ENCODE measurements around the gene LSM8. TPM values are rescaled to one million over a fixed set of nuclear protein-coding genes. Genes with fewer than 3 reads are reported as not detected.
"Not testable (repeated sequence)": the region's sequence is repeated elsewhere in the genome, so short reads cannot be mapped to it uniquely, and the experiment has no call there.

LSM8 gene
- polyA plus RNA-seq (2013, experiment 1 of 4), result 60.1 TPM
- 60.5 TPM for polyA plus RNA-seq (2013, experiment 2 of 4)
- polyA plus RNA-seq (2013, experiment 3 of 4), result 44.6 TPM
- polyA plus RNA-seq (2013, experiment 4 of 4), result 49.8 TPM

DNA sequence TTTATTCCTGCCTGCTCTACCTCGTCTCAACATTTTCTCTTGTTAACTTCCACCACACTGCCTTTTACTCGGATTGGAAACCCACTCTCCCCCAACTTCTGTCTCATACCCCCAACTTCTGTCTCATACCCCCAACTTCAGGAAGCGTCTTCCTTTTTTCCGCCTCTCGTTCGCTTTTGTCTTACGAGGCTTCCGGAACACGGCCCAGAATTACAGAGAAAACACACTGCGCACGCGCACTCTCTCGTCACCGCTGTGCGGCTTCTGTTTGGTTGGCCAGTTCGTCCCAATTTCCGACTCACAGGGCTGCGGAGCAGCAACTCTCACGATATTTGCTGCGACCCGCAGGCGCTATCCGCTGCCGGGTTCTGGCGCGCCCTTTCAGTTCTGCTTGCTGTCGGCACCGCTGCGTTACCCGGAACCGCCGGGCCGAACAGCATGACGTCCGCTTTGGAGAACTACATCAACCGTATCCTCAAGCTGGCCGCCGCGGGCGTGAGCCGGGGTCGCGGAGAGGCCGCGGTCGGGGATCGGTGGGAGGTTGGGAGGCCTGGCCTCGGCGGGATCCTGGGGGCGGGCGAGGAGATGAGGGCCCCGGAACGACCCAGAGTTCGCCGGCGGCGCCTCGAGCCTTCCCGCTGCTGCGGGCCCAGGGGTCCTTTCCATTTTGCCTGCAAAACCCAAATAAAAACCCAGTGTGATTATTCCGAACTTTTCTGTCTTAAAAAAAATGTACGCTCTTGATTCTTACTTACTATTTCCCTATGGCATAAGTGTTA is at the start of gene LSM8:
TSS of gene LSM8 (plus strand) at position 379 of the 779 bp plus-strand sequence. CDS start at position 439, 60 bp downstream.
- no peaks in the 10 kb centered on the region for H3K9me3 ChIP-seq (ENCODE audit: control insufficient read depth, low read length)

DNA sequence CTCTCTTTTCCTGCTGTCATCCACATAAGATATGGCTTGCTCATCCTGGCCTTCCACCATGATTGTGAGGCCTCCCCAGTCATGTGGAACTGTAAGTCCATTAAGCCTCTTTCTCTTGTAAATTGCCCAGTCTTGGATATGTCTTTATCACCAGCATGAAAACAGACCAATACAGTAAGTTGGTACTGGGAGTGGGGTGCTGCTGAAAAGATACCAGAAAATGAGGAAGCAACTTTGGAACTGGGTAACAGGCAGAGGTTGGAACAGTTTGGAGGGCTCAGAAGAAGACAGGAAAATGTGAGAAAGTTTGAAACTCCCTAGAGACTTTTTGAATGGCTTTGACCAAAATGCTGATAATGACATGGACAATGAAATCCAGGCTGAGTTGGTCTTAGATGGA is 49.5 kb upstream of the LSM8 start:
- not testable (repeated sequence) for H3K27me3 ChIP-seq (ENCODE audit: control insufficient read depth, insufficient read depth, low read length, poor library complexity, severe bottlenecking); H3K27ac ChIP-seq (ENCODE audit: insufficient read depth, low read depth, low read length, poor library complexity, severe bottlenecking); H3K4me3 ChIP-seq (ENCODE audit: insufficient read depth, low read depth, low read length); H3K4me1 ChIP-seq (ENCODE audit: control insufficient read depth, insufficient read depth, low read length); H3K36me3 ChIP-seq (ENCODE audit: control insufficient read depth, insufficient read depth, low read length); H3K9me3 ChIP-seq (ENCODE audit: control insufficient read depth, low read length)

More for the DNA sequence above, at the start of gene LSM8:
- H3K36me3 ChIP-seq (ENCODE audit: control insufficient read depth, insufficient read depth, low read length), result peaks cover 11% of the 10 kb centered on the region
- H3K27me3 ChIP-seq (ENCODE audit: control insufficient read depth, insufficient read depth, low read length, poor library complexity, severe bottlenecking), result no peaks in the 10 kb centered on the region
- peak within 1 kb of the TSS; percentile 85 for H3K4me3 ChIP-seq (ENCODE audit: insufficient read depth, low read depth, low read length)
- 1% methylated on average over 62 of the region's 62 CpGs for WGBS, 2 experiments
- H3K27ac ChIP-seq (ENCODE audit: insufficient read depth, low read depth, low read length, poor library complexity, severe bottlenecking), result peak within 1 kb of the TSS; percentile 67
- H3K4me1 ChIP-seq (ENCODE audit: control insufficient read depth, insufficient read depth, low read length), result no peaks in the 10 kb centered on the region

DNA sequence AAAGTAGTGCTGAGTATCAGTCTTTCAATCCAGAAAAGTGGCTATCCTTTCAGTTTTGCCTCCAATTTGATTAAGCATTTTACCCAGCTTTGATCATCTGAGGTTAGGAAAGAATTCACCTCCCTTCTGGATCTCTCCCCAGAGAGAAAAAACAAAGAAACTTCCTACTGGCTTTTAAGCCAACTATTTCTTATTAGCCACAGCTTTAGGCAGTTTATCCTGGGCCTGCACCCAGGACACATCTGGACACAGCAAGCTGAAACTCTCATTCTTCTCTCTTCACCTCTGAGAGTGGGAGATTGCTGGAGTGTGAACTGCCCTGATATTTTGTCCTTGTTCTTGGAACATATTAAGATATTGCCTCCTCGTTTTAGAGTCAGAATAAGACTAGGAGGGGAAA is 43.5 kb upstream of the LSM8 start:
- H3K27me3 ChIP-seq (ENCODE audit: control insufficient read depth, insufficient read depth, low read length, poor library complexity, severe bottlenecking), result no peaks in the 10 kb centered on the region
- H3K36me3 ChIP-seq (ENCODE audit: control insufficient read depth, insufficient read depth, low read length), result no peaks in the 10 kb centered on the region
- no peaks in the 10 kb centered on the region for H3K9me3 ChIP-seq (ENCODE audit: control insufficient read depth, low read length)
- 92% methylated on average over 1 of the region's 1 CpG; no CpG with 5 or more reads in 1 of the 2 experiments for WGBS, 2 experiments
- no peak overlapping the region for H3K4me3 ChIP-seq (ENCODE audit: insufficient read depth, low read depth, low read length)
- no peak overlapping the region for H3K27ac ChIP-seq (ENCODE audit: insufficient read depth, low read depth, low read length, poor library complexity, severe bottlenecking)
- no peaks in the 10 kb centered on the region for H3K4me1 ChIP-seq (ENCODE audit: control insufficient read depth, insufficient read depth, low read length)

DNA sequence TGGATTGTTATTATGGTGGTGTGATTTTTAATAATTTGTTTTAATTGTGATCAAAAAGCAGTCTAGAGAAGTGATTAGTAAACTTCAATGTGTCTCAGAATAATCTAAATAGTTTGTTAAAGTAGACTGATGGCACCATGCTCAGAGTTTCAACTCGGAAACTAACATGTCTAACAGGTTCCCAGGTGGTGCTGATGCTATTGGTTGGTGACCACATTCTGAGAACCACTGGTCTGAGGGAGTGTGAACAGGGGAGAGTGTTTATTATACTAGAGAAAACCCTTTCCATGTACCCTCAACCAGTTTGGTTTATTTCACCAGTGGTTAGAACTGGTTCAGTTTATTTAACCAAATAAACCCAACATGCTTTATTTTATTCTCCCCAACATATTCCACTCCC is 42.0 kb upstream of the LSM8 start:
- Histone ChIP-seq H3K27ac (ENCODE audit: insufficient read depth, low read depth, low read length, poor library complexity, severe bottlenecking) (no peak overlapping the region), H3K27me3 (ENCODE audit: control insufficient read depth, insufficient read depth, low read length, poor library complexity, severe bottlenecking) (no peaks in the 10 kb centered on the region), H3K36me3 (ENCODE audit: control insufficient read depth, insufficient read depth, low read length) (no peaks in the 10 kb centered on the region), H3K9me3 (ENCODE audit: control insufficient read depth, low read length) (no peaks in the 10 kb centered on the region), H3K4me1 (ENCODE audit: control insufficient read depth, insufficient read depth, low read length) (no peaks in the 10 kb centered on the region), H3K4me3 (ENCODE audit: insufficient read depth, low read depth, low read length) (no peak overlapping the region)
- WGBS, 2 experiments, result 89 to 96% methylated on average over 1 of the region's 1 CpG

DNA sequence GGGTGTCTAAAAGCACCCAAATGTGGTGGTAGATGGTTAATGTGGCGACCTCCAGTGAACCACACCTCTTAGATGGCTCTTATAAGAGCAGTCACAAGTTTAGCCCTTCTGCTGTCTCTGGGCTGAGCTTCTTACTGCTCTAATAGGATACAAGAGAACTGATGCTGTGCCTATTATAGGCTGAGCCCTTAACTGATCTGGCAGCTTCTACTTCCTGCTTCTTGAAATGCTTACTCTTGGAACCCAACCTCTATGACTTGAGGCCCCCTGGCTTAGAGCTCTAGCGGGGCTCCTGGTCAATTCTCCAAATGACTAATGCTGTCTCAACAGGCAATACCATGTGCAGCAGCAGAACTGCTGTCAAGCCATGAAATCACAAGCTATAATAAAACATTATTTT is 35.0 kb upstream of the LSM8 start:
- H3K27me3 ChIP-seq (ENCODE audit: control insufficient read depth, insufficient read depth, low read length, poor library complexity, severe bottlenecking), result no peaks in the 10 kb centered on the region
- 92 to 96% methylated on average over 2 of the region's 2 CpGs for WGBS, 2 experiments
- H3K36me3 ChIP-seq (ENCODE audit: control insufficient read depth, insufficient read depth, low read length), result no peaks in the 10 kb centered on the region
- no peak overlapping the region for H3K27ac ChIP-seq (ENCODE audit: insufficient read depth, low read depth, low read length, poor library complexity, severe bottlenecking)
- no peaks in the 10 kb centered on the region for H3K4me1 ChIP-seq (ENCODE audit: control insufficient read depth, insufficient read depth, low read length)
- H3K4me3 ChIP-seq (ENCODE audit: insufficient read depth, low read depth, low read length), result no peak overlapping the region
- H3K9me3 ChIP-seq (ENCODE audit: control insufficient read depth, low read length), result no peaks in the 10 kb centered on the region

DNA sequence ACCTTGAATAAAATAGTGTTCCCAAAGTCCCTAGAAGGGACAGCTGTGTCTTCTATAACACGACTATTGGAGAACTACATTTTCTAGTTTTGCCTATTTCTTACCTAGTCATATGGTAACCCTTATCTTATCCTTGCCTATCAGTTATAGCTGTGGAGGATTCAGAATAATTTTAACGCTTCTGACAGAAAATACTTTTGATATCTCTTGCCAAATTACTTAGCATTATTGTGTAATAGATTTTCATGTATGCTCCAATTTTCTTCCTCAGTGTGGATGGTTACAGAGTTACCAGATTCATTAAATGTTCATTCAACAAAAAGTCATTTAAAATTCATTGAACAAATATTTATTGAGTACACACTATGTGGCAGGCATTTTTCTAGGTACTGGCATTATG is 34.6 kb upstream of the LSM8 start:
- no peaks in the 10 kb centered on the region for H3K4me1 ChIP-seq (ENCODE audit: control insufficient read depth, insufficient read depth, low read length)
- 83 to 90% methylated on average over 1 of the region's 2 CpGs for WGBS, 2 experiments
- no peaks in the 10 kb centered on the region for H3K9me3 ChIP-seq (ENCODE audit: control insufficient read depth, low read length)
- H3K36me3 ChIP-seq (ENCODE audit: control insufficient read depth, insufficient read depth, low read length), result no peaks in the 10 kb centered on the region
- H3K27me3 ChIP-seq (ENCODE audit: control insufficient read depth, insufficient read depth, low read length, poor library complexity, severe bottlenecking), result no peaks in the 10 kb centered on the region
- H3K27ac ChIP-seq (ENCODE audit: insufficient read depth, low read depth, low read length, poor library complexity, severe bottlenecking), result no peak overlapping the region
- no peak overlapping the region for H3K4me3 ChIP-seq (ENCODE audit: insufficient read depth, low read depth, low read length)

DNA sequence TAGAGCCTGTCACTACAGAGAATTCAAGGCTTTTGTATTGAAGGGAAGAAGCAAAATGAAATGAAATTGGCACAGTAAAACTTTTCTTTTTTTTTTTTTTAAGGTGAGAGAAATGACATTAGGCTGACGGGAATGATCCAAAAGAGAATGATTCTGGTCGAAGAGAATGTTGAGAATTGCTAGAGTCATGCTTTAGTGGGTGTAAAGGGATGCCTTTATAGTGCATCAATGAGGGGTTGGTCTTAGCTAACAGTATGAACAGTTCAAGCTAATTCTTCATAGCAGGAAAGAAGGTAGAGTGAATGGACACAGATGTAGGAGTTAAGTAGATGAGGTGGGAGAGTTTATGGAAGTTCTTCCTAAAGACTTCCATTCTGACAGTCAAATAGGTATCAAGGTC is 32.3 kb upstream of the LSM8 start:
- Histone ChIP-seq H3K4me1 (ENCODE audit: control insufficient read depth, insufficient read depth, low read length) (no peaks in the 10 kb centered on the region), H3K36me3 (ENCODE audit: control insufficient read depth, insufficient read depth, low read length) (no peaks in the 10 kb centered on the region), H3K9me3 (ENCODE audit: control insufficient read depth, low read length) (no peaks in the 10 kb centered on the region), H3K27ac (ENCODE audit: insufficient read depth, low read depth, low read length, poor library complexity, severe bottlenecking) (no peak overlapping the region), H3K4me3 (ENCODE audit: insufficient read depth, low read depth, low read length) (no peak overlapping the region), H3K27me3 (ENCODE audit: control insufficient read depth, insufficient read depth, low read length, poor library complexity, severe bottlenecking) (no peaks in the 10 kb centered on the region)
- WGBS, 2 experiments, result 84 to 86% methylated on average over 2 of the region's 2 CpGs

DNA sequence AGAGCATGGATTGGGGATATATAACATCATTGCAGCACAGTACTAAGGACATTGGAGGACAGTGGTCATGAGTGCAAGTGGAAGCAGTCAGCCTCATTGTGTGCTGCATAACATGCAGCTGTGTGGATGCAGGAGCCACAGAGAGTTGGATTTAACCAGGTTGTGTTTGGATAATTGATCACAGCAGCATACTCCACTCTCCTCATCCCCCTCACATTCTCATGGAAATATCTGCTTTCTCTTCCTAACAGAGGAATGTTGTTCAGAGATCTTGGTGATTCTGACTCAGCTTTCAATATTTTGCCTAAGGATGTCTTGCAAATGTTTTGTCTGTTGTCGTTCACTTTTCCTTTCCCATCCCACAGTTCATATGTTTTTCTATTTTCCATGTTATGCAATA is 31.8 kb upstream of the LSM8 start:
- H3K4me1 ChIP-seq (ENCODE audit: control insufficient read depth, insufficient read depth, low read length), result no peaks in the 10 kb centered on the region
- H3K4me3 ChIP-seq (ENCODE audit: insufficient read depth, low read depth, low read length), result no peak overlapping the region
- no peak overlapping the region for H3K27ac ChIP-seq (ENCODE audit: insufficient read depth, low read depth, low read length, poor library complexity, severe bottlenecking)
- H3K36me3 ChIP-seq (ENCODE audit: control insufficient read depth, insufficient read depth, low read length), result no peaks in the 10 kb centered on the region
- H3K27me3 ChIP-seq (ENCODE audit: control insufficient read depth, insufficient read depth, low read length, poor library complexity, severe bottlenecking), result no peaks in the 10 kb centered on the region
- H3K9me3 ChIP-seq (ENCODE audit: control insufficient read depth, low read length), result no peaks in the 10 kb centered on the region
- 0% methylated on average over 1 of the region's 1 CpG; no CpG with 5 or more reads in 1 of the 2 experiments for WGBS, 2 experiments

DNA sequence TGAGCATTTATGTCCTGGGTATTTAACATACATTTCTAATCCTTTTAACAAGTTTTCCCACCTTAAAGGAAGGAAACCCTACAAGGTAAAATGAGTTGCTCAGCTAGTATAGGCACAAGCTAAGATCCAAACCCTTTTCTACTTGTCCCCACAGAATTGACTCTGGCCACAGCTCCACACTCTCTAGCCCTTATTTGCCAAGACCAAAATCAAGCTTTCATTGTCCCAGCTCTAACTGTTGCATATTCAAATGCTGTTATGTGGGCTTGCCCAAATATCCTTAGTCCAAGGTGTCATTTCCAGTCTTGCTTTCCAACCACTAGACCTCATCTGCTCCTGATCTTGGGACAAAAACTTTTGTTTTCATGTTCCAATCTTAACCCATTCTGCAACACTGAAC is 31.3 kb upstream of the LSM8 start:
- Histone ChIP-seq H3K9me3 (ENCODE audit: control insufficient read depth, low read length) (no peaks in the 10 kb centered on the region), H3K4me3 (ENCODE audit: insufficient read depth, low read depth, low read length) (no peak overlapping the region), H3K27me3 (ENCODE audit: control insufficient read depth, insufficient read depth, low read length, poor library complexity, severe bottlenecking) (no peaks in the 10 kb centered on the region), H3K27ac (ENCODE audit: insufficient read depth, low read depth, low read length, poor library complexity, severe bottlenecking) (no peak overlapping the region), H3K4me1 (ENCODE audit: control insufficient read depth, insufficient read depth, low read length) (no peaks in the 10 kb centered on the region), H3K36me3 (ENCODE audit: control insufficient read depth, insufficient read depth, low read length) (no peaks in the 10 kb centered on the region)

DNA sequence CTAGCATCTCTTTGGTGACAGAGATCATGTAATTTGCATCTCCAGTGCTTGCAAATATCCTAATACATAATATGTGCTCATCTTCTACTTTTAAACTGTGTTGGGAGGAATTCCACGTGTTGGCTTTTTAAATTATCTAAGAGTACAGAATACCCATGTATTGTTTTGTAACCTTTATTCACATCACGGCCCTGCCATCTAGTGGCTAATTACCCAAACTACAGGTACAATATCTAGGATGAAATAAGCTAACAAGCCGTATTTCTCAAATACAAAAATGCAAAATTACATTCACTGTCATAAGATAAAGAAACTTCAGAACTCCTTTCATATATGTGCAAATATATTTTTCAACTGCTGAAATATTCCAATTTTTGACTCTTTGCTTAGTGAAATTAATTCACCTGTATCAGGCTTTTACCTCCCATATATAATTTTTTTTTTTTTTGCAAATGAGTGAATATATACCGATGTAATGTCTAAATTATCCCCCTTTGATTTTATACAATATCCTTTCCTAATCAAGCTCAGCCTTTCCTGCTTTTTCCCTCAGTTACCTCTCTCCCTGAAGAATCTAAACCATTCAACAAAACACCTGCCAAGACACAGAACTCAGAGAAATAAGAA is 30.3 kb upstream of the LSM8 start:
- Histone ChIP-seq H3K4me1 (ENCODE audit: control insufficient read depth, insufficient read depth, low read length) (no peaks in the 10 kb centered on the region), H3K9me3 (ENCODE audit: control insufficient read depth, low read length) (no peaks in the 10 kb centered on the region), H3K27ac (ENCODE audit: insufficient read depth, low read depth, low read length, poor library complexity, severe bottlenecking) (no peak overlapping the region), H3K27me3 (ENCODE audit: control insufficient read depth, insufficient read depth, low read length, poor library complexity, severe bottlenecking) (no peaks in the 10 kb centered on the region), H3K36me3 (ENCODE audit: control insufficient read depth, insufficient read depth, low read length) (no peaks in the 10 kb centered on the region), H3K4me3 (ENCODE audit: insufficient read depth, low read depth, low read length) (no peak overlapping the region)
- WGBS, 2 experiments, result 53 to 60% methylated on average over 3 to 4 of the region's 4 CpGs
